Spleen (tissue), 7 donors: ENCODE results near the gene ZNF500.

Source experiments
- POLR2A ChIP-seq, 3 donors: fragments of 450-650 bp; IDR thresholded peaks; one replicate each; pipeline ENCODE4 v1.5.1; 2017; ENCODE audit warnings: antibody characterized with exemption in 3 of 3, mild to moderate bottlenecking in 1 of 3
- TF ChIP-seq, protein P1 (sequence below), 11 experiments: fragments of 200-600 bp in 7 of 11; fragments of 450-650 bp in 4 of 11; sonication (generic) in 4 of 11; IDR thresholded peaks in 8 of 11; conservative IDR thresholded peaks in 3 of 11; 1 replicate in 7 of 11; 2 replicates in 4 of 11; pipeline versions ENCODE4 v1.4.0 to v1.8.0; 2016 to 2021; ENCODE audit warnings: antibody characterized with exemption in 11 of 11, inconsistent platforms in 4 of 11, mild to moderate bottlenecking in 1 of 11
- donor health status: DM: no; HTN: no; CAD: no; lungs with moderate emphysema.
- donor health status: DM: no; HTN: no; CAD: no.
- donor health status: DM: no; HTN: no; CAD: no.

DNA sequence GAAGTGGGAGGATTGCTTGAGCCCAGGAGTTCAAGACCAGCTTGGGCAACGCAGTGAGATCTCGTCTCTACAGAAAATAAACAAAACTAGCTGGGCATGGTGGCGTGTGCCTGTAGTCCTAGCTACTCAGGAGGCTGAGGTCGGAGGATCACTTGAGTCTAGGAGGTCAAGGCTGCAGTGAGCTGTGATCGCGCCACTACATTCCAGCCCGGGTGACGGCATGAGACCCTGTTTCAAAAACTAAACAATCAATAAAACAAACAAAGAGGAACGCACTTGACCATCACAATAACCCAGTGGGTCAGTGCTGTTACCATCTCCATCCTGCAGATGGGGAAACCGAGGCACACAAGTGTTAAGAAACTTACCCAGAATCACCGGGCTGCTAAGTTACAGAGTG, 13.7 kb downstream of the ZNF500 start:
- TF ChIP-seq, protein P1, sequence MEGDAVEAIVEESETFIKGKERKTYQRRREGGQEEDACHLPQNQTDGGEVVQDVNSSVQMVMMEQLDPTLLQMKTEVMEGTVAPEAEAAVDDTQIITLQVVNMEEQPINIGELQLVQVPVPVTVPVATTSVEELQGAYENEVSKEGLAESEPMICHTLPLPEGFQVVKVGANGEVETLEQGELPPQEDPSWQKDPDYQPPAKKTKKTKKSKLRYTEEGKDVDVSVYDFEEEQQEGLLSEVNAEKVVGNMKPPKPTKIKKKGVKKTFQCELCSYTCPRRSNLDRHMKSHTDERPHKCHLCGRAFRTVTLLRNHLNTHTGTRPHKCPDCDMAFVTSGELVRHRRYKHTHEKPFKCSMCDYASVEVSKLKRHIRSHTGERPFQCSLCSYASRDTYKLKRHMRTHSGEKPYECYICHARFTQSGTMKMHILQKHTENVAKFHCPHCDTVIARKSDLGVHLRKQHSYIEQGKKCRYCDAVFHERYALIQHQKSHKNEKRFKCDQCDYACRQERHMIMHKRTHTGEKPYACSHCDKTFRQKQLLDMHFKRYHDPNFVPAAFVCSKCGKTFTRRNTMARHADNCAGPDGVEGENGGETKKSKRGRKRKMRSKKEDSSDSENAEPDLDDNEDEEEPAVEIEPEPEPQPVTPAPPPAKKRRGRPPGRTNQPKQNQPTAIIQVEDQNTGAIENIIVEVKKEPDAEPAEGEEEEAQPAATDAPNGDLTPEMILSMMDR (IDR thresholded peaks at IDR 0.05 in 8 of 11, conservative IDR thresholded peaks at IDR 0.05 in 3 of 11): no peak
- no peak for TF ChIP-seq POLR2A (IDR thresholded peaks at IDR 0.05)
